Activated naive CD8-positive, alpha-beta T cell treated with anti-CD3 and anti-CD28 coated beads, Interleukin-2, amount 50 U/mL, for 24 hours (primary cell): ENCODE measurements around the gene ABHD15.

Experiments used
- ATAC-seq: fragments of 150-1000 bp; cut with Tn5 transposase; one replicate; pipeline ENCODE4 v1.10.0; 2021
- DNase-seq: peaks from one replicate; pipeline ENCODE4 v3.0.0; 2021
- H3K27ac Mint-ChIP-seq: one replicate; pipeline ENCODE4 v1.8.0; 2021; ENCODE audit warnings: mild to moderate bottlenecking, mixed read lengths
- H3K27me3 Mint-ChIP-seq: one replicate; pipeline ENCODE4 v1.8.0; 2021; ENCODE audit warnings: mixed read lengths
- H3K36me3 Mint-ChIP-seq: one replicate; pipeline ENCODE4 v1.8.0; 2021; ENCODE audit warnings: low read depth, mixed read lengths
- H3K4me1 Mint-ChIP-seq: one replicate; pipeline ENCODE4 v1.8.0; 2021; ENCODE audit warnings: mixed read lengths
- H3K4me3 Mint-ChIP-seq: one replicate; pipeline ENCODE4 v1.8.0; 2021; ENCODE audit warnings: mild to moderate bottlenecking, moderate library complexity, mixed read lengths
- H3K9me3 Mint-ChIP-seq: one replicate; pipeline ENCODE4 v1.8.0; 2021; ENCODE audit warnings: mixed read lengths

ABHD15 gene

DNA sequence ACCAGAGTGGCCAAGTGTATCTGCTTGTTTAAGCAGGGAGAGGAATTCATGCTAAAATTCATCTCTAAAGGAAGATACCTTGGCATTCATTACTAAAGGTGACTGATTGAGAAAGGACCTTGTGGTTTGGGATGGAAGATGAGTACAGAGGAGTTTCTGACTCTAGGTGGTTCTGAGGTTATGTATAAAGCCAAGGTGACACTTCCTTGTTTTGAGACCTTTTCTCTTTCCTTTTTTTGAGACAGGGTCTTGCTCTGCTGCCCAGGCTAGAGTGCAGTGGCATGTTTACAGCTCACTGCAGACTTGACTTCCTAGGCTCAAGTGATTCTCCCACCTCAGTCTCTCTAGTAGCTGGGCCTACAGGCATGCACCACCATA lies 9.1 kb downstream of the ABHD15 start:
- Mint-ChIP-seq H3K9me3 (no peaks in the 10 kb centered on the region), H3K4me3 (no peak overlapping the region), H3K36me3 (peaks cover 8% of the 10 kb centered on the region), H3K27ac (peak overlapping the region; percentile 7), H3K27me3 (no peaks in the 10 kb centered on the region), H3K4me1 (peaks cover 38% of the 10 kb centered on the region)
- DNase-seq (no peak), ATAC-seq (peak; percentile 80)

DNA sequence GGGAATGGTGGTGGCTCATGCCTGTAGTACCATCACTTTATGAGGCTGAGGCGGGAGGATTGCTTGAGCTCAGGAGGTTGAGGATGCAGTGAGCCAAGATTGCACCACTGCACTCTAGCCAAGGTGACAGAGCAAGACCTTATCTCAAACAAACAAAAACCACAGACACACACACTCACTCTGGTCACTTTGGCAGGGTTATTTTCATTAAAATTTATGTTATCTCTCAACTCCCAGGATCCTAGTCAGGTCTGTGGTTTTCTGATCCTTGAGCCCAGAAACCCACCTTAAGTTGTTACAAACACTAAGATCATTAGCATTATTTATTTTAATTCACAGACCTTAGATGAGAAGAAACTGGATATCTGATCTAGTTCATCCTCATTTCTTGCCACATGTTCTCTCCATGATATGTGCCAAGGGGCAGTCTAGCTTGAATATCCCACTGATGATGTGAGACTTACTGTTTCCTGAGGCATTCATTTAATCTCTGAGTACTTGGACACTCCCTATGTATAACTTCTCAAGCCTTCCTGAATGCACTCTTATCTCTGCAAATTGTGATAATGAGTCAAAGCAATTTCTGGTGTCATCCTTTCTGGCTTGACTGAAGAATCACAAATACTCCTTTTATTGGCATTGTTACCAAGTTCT lies 9.6 kb downstream of the ABHD15 start:
- peak overlapping the region; percentile 7 for H3K27ac Mint-ChIP-seq
- H3K4me3 Mint-ChIP-seq: no peak overlapping the region
- H3K9me3 Mint-ChIP-seq: no peaks in the 10 kb centered on the region
- peaks cover 4% of the 10 kb centered on the region for H3K36me3 Mint-ChIP-seq
- H3K27me3 Mint-ChIP-seq: no peaks in the 10 kb centered on the region
- ATAC-seq (no peak), DNase-seq (no peak)
- peaks cover 35% of the 10 kb centered on the region for H3K4me1 Mint-ChIP-seq

DNA sequence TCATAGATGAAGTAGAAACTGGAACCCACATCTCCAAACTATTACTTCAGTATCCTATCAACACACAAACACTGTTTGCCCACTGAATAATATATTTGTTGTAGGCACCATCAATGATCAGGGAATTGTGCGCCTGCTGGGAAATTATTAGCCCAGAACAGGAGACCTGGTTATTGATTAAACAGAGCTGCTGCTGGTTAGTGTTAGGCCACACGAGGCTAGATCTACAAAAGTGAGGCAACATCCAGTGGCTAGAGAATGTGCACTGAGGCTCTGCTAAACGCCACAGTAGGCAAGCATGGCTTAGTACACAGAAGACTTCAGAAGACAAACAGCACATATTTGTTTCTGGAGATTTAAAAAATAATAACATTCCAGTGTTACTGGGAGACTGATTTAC lies 11.0 kb downstream of the ABHD15 start:
- Mint-ChIP-seq H3K27me3 (no peaks in the 10 kb centered on the region), H3K36me3 (peaks cover 1% of the 10 kb centered on the region), H3K27ac (no peak overlapping the region), H3K4me1 (peaks cover 27% of the 10 kb centered on the region), H3K9me3 (no peaks in the 10 kb centered on the region), H3K4me3 (no peak overlapping the region)
- no peak for ATAC-seq
- DNase-seq: no peak

DNA sequence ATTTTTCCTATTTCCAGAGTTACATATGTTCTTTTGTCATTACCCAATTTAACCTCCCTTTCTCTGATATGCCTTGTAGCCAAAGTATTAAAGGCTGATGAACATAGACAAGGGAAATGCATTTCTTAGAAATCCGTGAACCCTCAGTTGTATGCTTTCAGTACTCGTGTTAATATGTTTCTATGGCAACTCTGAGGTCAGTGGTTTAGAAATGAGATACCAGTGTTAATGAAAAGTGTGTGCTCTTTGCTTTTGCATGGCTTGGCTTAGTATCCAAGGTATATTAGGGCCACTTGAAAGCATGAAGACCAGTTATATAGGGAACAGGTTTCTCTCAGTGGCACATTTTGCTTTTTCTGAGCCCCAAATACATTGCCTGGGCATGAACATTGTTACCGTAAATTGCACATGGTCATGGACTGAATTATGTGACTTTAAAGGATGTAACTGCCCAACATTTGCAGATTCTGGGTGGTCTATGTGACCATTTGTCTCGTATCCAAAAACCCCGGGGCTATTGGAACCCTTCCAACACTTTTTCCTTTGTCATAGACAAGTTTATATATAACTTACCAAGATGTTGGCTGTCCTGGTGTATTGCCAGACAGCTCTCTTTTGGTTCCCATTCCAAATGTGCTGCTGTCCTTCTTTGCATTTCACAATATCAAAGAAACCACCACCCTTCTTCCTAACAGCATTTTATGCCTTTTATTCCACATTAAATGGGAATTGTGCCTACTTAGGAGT lies 17.5 kb downstream of the ABHD15 start:
- DNase-seq: no peak

DNA sequence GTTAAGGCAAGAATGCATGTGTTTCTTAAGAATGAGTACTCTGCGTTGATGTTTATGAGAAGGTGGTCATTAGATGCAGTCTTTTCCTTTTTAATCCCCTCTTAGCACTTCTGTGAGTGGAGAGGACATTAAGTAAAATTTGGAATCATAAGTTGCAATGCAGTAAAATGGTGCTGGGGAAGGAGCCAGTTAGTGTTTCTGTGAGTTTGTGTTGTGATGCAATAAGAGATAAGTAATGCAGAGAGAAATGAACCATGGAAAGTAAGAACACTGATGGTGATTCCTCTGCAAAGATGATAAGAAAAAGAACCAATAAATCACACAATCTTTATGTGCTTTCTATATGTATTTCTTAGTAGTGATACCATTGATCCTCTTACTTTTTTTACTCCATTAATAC lies 20.0 kb downstream of the ABHD15 start:
- Mint-ChIP-seq H3K27me3 (no peaks in the 10 kb centered on the region), H3K4me1 (peaks cover 5% of the 10 kb centered on the region), H3K27ac (no peak overlapping the region), H3K4me3 (no peak overlapping the region), H3K9me3 (no peaks in the 10 kb centered on the region), H3K36me3 (peaks cover 9% of the 10 kb centered on the region)
- ATAC-seq (no peak), DNase-seq (no peak)

More for the DNA sequence above, 17.5 kb downstream of the ABHD15 start:
- no peak overlapping the region for H3K27ac Mint-ChIP-seq
- peak; percentile 40 for ATAC-seq
- H3K4me3 Mint-ChIP-seq: no peak overlapping the region
- H3K9me3 Mint-ChIP-seq: no peaks in the 10 kb centered on the region
- H3K27me3 Mint-ChIP-seq: no peaks in the 10 kb centered on the region
- peaks cover 1% of the 10 kb centered on the region for H3K36me3 Mint-ChIP-seq
- H3K4me1 Mint-ChIP-seq: peaks cover 5% of the 10 kb centered on the region

DNA sequence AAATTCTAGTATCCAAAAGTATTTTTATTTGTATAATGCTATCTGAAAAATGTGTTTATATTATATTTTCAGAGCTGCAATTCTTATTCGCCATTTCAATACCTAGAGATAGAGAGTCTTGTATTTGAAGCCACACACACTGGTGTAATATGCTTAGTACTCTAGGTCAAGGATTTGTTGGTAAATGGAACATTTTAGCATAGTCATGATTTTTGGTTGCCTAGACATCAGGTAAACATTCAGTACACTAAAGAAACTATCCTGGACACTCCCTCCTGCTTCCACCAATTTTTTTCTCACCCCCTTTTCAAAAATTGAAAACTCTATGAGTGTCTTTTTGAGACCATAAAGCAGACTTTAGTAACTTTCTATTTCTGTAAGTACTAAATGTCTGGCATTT lies 20.8 kb downstream of the ABHD15 start:
- H3K36me3 Mint-ChIP-seq: peaks cover 9% of the 10 kb centered on the region
- ATAC-seq (no peak), DNase-seq (no peak)
- no peak overlapping the region for H3K4me3 Mint-ChIP-seq
- H3K9me3 Mint-ChIP-seq: no peaks in the 10 kb centered on the region
- no peak overlapping the region for H3K27ac Mint-ChIP-seq
- no peaks in the 10 kb centered on the region for H3K27me3 Mint-ChIP-seq
- H3K4me1 Mint-ChIP-seq: peaks cover 5% of the 10 kb centered on the region

DNA sequence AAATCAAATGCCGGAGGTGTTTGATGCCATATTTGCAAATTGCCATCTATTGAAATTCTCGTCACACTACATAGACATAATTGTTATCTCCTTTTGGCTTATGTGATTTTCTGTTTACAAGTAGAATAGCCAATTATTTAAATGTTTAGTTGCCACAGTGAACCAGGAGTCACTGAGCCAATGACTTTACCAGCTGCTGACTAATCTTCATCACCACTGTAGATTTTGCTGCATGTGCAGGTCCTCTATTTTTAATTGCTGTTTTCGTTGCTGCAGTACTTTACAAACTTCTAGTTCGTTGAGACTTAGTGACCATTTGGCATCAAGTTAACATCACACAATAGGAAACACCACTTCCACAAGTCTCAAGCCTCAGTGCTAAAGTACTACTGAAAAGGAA lies 22.8 kb downstream of the ABHD15 start:
- Mint-ChIP-seq H3K9me3 (no peaks in the 10 kb centered on the region), H3K4me1 (peaks cover 3% of the 10 kb centered on the region), H3K36me3 (peaks cover 10% of the 10 kb centered on the region), H3K27me3 (no peaks in the 10 kb centered on the region), H3K4me3 (no peak overlapping the region), H3K27ac (no peak overlapping the region)
- ATAC-seq (no peak), DNase-seq (no peak)

DNA sequence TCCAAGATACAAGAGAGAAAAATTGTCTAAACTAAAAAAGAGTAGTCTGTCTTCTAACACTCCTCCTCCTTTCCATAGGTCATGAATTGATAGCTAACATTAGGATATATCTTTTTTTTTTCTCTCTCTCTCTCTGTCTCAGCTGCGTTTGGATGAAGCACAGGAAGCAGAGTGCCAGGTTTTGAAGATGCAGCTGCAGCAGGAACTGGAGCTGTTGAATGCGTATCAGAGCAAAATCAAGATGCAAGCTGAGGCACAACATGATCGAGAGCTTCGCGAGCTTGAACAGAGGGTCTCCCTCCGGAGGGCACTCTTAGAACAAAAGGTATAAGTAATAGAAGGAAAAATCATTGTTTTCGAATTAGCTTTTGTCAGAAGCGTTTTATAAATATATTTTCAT lies 32.9 kb downstream of the ABHD15 start:
- Mint-ChIP-seq H3K4me1 (no peaks in the 10 kb centered on the region), H3K27ac (no peak overlapping the region), H3K36me3 (peaks cover 29% of the 10 kb centered on the region), H3K9me3 (no peaks in the 10 kb centered on the region), H3K27me3 (no peaks in the 10 kb centered on the region), H3K4me3 (no peak overlapping the region)
- DNase-seq (no peak), ATAC-seq (no peak)

DNA sequence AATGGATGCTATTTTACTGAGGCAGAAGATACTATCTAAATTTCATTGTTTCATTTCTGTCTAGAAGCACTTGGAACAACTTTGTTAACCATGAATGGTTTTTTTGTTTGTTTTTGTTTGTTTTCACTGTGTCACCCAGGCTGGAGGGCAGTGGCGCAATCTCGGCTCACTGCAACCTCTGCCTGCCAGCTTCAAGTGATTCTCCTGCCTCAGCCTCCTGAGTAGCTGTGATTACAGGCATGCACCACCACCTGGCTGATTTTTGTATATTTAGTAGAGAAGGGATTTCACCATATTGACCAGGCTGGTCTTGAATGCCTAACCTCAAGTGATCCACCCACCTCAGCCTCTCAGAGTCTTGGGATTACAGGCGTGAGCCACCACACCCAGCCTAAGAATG lies 40.5 kb downstream of the ABHD15 start:
- DNase-seq (no peak), ATAC-seq (no peak)
- H3K9me3 Mint-ChIP-seq: no peaks in the 10 kb centered on the region
- H3K27me3 Mint-ChIP-seq: no peaks in the 10 kb centered on the region
- no peaks in the 10 kb centered on the region for H3K4me1 Mint-ChIP-seq
- H3K4me3 Mint-ChIP-seq: no peak overlapping the region
- H3K36me3 Mint-ChIP-seq: peaks cover 9% of the 10 kb centered on the region
- H3K27ac Mint-ChIP-seq: no peak overlapping the region

DNA sequence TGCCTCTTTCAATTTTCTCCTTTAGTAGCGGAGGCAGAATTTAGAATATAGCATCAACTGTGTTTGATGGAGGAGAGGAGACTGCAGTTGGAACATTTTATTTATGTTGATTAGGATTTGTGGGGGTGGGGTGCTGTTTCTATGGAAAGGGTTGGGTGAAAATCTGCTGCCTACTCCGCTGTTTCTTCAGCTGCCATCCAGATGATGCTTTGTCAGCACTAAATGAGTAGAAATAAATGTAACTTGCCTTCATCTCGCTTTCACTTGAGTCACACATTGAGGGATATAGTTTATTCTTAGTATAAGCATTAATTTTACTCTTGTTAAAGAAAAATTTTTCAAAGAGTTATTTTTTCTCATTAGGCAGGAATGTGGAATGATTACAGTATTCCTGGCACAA lies 42.1 kb downstream of the ABHD15 start:
- no peak overlapping the region for H3K27ac Mint-ChIP-seq
- peaks cover 4% of the 10 kb centered on the region for H3K36me3 Mint-ChIP-seq
- DNase-seq (no peak), ATAC-seq (no peak)
- H3K27me3 Mint-ChIP-seq: no peaks in the 10 kb centered on the region
- H3K9me3 Mint-ChIP-seq: no peaks in the 10 kb centered on the region
- H3K4me3 Mint-ChIP-seq: no peak overlapping the region
- no peaks in the 10 kb centered on the region for H3K4me1 Mint-ChIP-seq

DNA sequence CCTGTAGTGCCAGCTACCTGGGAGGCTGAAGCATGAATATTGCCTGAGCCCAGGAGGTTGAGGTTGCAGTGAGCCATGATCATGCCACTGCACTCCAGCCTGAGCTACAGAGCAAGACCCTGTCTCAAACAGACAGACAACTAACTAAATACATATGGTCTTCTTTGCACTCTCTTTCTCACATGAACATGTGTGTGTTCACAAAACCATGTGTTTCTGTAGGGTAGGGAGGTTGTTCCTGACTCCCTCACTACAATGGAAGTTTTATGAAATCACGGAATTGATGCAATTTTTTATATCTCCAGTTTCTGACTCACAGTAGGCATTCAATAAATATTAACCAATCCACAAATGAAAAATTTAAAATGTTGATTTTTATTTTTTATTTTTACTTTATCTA lies 48.5 kb downstream of the ABHD15 start:
- Mint-ChIP-seq H3K9me3 (no peaks in the 10 kb centered on the region), H3K4me1 (no peaks in the 10 kb centered on the region), H3K4me3 (no peak overlapping the region), H3K27ac (no peak overlapping the region), H3K36me3 (peaks cover 23% of the 10 kb centered on the region), H3K27me3 (no peaks in the 10 kb centered on the region)
- DNase-seq (no peak), ATAC-seq (no peak)

DNA sequence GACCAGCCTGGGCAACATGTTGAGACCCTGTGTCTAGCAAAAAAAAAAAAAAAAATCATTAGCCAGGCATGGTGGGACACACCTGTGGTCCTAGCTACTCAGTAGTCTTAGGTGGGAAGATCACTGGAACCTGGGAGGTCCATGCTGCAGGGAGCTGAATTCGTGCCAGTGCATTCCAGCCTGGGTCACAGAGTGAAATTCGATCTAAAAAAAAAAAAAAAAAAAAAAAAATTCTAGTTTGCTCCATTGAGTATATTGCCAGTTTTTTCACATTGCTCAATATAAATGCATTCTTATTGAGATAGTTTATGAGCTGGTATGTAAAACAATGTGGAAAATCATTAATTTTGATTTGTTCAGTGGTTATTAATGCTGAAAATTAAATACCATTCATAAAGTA lies 52.0 kb downstream of the ABHD15 start:
- Mint-ChIP-seq H3K4me3 (no peak overlapping the region), H3K9me3 (no peaks in the 10 kb centered on the region), H3K27me3 (no peaks in the 10 kb centered on the region), H3K27ac (no peak overlapping the region), H3K36me3 (peaks cover 23% of the 10 kb centered on the region), H3K4me1 (no peaks in the 10 kb centered on the region)
- no peak for ATAC-seq
- DNase-seq: no peak

DNA sequence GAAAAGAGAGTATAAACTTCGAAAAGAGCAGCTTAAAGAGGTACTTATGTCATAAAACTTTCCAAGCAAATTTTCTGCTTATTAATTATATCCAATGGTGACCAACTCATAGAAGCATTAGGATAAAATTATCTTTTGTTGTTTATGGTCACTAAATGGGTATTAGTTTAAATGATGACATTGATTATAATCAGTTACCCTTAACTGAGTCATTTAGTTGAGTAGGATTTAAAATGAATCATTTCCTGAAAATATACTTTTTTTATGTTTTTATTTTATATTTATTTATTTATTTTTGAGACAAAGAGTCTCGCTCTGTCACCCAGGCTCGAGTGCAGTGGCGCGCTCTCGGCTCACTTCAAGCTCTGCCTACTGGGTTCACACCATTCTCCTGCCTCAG lies 55.9 kb downstream of the ABHD15 start:
- Mint-ChIP-seq H3K27ac (no peak overlapping the region), H3K4me3 (no peak overlapping the region), H3K9me3 (no peaks in the 10 kb centered on the region), H3K4me1 (no peaks in the 10 kb centered on the region), H3K36me3 (peaks cover 11% of the 10 kb centered on the region), H3K27me3 (no peaks in the 10 kb centered on the region)
- ATAC-seq: no peak
- no peak for DNase-seq
